ENCODE data around the gene EGFL7. TPM values are rescaled to one million over a fixed set of nuclear protein-coding genes. Genes with fewer than 3 reads are reported as not detected.

Gene EGFL7
- total RNA-seq, 1 donor from 2014 or later, result 16.5 TPM

DNA sequence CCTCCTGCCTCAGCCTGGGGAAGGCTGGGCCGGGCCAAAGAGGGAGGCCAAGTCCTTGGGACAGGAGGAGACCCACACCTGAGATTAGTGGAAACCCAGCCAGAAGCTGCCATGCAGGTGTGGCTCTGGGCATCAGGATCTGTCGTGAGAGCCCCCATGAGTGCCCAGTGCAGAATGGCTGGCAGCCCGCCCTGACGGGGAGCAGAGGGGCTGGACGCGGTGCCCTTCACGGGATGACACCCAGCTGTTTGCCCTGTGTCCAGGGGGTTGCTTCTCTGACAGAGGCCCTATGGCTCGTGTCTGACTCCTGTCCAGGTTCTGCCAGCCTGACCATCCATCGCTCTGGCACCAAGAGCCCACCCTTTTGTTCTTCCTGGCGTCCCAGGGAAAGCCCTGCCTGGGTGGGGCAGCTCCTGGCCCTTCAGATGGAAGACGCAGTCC lies 58.2 kb downstream of the EGFL7 start:
- no peaks in the 10 kb centered on the region for H3K36me3 ChIP-seq
- peaks cover 8% of the 10 kb centered on the region for H3K27me3 Mint-ChIP-seq (ENCODE audit: insufficient read depth, low read depth)
- no peak overlapping the region for H3K9ac ChIP-seq
- H3K4me2 ChIP-seq, result peak overlapping the region; percentile 61
- H3F3A ChIP-seq (ENCODE audit: low read depth), result peaks cover 49% of the 10 kb centered on the region
- peak overlapping the region; percentile 88 for H3K27ac Mint-ChIP-seq
- peak overlapping the region; percentile 63 for H3K27ac ChIP-seq
- H2AFZ ChIP-seq (replicated peaks), result no peak overlapping the region
- H3K27me3 ChIP-seq, result no peaks in the 10 kb centered on the region
- no peaks in the 10 kb centered on the region for H3K9me3 ChIP-seq (ENCODE audit: low read depth)
- peak overlapping the region; percentile 77 for H3K4me3 Mint-ChIP-seq
- DNase-seq (ENCODE audit: low spot score), result no peak
- peaks cover 80% of the 10 kb centered on the region for H4K20me1 ChIP-seq (ENCODE audit: low read depth)
- no peak overlapping the region for H3K4me3 ChIP-seq
- H3K36me3 Mint-ChIP-seq, result peaks cover 16% of the 10 kb centered on the region
- H3K4me1 Mint-ChIP-seq, result peaks cover 31% of the 10 kb centered on the region
- H3K79me2 ChIP-seq (ENCODE audit: low read depth), result peaks cover 15% of the 10 kb centered on the region
- H3K9me3 Mint-ChIP-seq, result no peaks in the 10 kb centered on the region
- H3K4me1 ChIP-seq, result peaks cover 11% of the 10 kb centered on the region
- TF ChIP-seq, protein P1, sequence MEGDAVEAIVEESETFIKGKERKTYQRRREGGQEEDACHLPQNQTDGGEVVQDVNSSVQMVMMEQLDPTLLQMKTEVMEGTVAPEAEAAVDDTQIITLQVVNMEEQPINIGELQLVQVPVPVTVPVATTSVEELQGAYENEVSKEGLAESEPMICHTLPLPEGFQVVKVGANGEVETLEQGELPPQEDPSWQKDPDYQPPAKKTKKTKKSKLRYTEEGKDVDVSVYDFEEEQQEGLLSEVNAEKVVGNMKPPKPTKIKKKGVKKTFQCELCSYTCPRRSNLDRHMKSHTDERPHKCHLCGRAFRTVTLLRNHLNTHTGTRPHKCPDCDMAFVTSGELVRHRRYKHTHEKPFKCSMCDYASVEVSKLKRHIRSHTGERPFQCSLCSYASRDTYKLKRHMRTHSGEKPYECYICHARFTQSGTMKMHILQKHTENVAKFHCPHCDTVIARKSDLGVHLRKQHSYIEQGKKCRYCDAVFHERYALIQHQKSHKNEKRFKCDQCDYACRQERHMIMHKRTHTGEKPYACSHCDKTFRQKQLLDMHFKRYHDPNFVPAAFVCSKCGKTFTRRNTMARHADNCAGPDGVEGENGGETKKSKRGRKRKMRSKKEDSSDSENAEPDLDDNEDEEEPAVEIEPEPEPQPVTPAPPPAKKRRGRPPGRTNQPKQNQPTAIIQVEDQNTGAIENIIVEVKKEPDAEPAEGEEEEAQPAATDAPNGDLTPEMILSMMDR (IDR thresholded peaks at IDR 0.05), result no peak
- TF ChIP-seq EZH2 (IDR thresholded peaks at IDR 0.05) (no peak), EZH2phosphoT487 (IDR thresholded peaks at IDR 0.05) (no peak)

DNA sequence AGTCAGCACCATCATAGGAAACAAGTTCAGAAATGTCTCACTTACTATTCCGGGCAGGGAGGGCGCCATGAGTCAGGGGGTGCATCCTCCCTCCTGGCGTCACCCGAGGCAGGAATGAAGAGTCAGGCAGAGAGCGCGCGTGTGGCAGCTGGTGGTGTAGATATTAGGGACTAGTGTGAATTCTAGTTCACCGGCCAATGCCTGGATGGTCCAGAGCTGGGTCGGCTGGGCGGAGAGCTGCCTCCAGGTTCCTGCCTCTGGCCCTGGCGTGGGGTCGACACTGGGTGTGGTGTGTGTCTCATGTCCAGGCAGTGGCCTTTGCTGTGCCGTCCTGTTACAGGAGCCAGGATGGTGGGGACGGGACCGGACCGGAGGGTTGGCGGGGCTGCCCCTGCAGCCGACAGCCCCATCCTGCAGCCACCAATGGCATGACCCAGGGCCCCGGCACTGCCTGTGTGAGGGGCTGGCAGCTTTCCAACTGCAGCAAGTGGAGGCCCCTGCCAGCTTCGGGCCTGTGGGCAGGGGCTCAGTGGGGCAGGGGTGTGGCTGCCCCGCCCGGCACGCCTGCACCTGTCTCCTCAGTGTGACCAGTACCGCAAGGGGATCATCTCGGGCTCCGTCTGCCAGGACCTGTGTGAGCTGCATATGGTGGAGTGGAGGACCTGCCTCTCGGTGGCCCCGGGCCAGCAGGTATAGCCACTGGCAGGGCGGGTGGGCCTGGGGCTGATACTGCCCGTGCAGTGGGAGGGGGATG lies 58.8 kb downstream of the EGFL7 start:
- Mint-ChIP-seq H3K27ac (peak overlapping the region; percentile 88), H3K36me3 (peaks cover 19% of the 10 kb centered on the region), H3K4me3 (peak overlapping the region; percentile 70), H3K9me3 (no peaks in the 10 kb centered on the region), H3K4me1 (peaks cover 36% of the 10 kb centered on the region), H3K27me3 (ENCODE audit: insufficient read depth, low read depth) (peaks cover 11% of the 10 kb centered on the region)
- Histone ChIP-seq H3K4me3 (no peak overlapping the region), H4K20me1 (ENCODE audit: low read depth) (peaks cover 82% of the 10 kb centered on the region), H3F3A (ENCODE audit: low read depth) (peaks cover 54% of the 10 kb centered on the region), H3K27me3 (no peaks in the 10 kb centered on the region), H3K79me2 (ENCODE audit: low read depth) (peaks cover 21% of the 10 kb centered on the region), H3K9me3 (ENCODE audit: low read depth) (no peaks in the 10 kb centered on the region), H3K4me1 (peaks cover 12% of the 10 kb centered on the region), H3K9ac (no peak overlapping the region), H3K4me2 (no peak overlapping the region), H3K36me3 (no peaks in the 10 kb centered on the region), H3K27ac (no peak overlapping the region), H2AFZ (replicated peaks) (no peak overlapping the region)
- TF ChIP-seq, protein P1 (IDR thresholded peaks at IDR 0.05), result no peak
- no peak for TF ChIP-seq EZH2phosphoT487 (IDR thresholded peaks at IDR 0.05)
- TF ChIP-seq EZH2 (IDR thresholded peaks at IDR 0.05), result no peak
- DNase-seq (ENCODE audit: low spot score), result no peak

MicroRNAs encoded within 50 kb of the gene (microRNA counts, 767-probe panel; counts per million panel counts)
- microRNA hsa-miR-126-3p, result 7,865 counts per million, percentile 94 among the panel's probes with 10 or more counts

Small RNA genes lying within 50 kb of the gene (microRNA-seq; reads per million reads assigned to microRNA genes)
- 601 reads per million, percentile 91 among the genes with 10 or more reads in this experiment for gene MIR126

Small RNA genes lying within 50 kb of the gene (small RNA-seq; reads per million reads assigned to genes)
- gene MIR126, result 2.6 reads per million, percentile 90 among the genes with 10 or more reads in this experiment

Other genes starting within 250 kb of the EGFL7 start
- 8.8 and 23.6 TPM in 2 replicates for gene INPP5E, start 223.1 kb upstream of the EGFL7 start, total RNA-seq (ENCODE audit: low replicate concordance)
- gene SEC16A, start 179.9 kb upstream of the EGFL7 start, total RNA-seq (ENCODE audit: low replicate concordance), result 16.8 and 23.8 TPM in 2 replicates
- 11.7 and 32.4 TPM in 2 replicates for gene NOTCH1, start 116.9 kb upstream of the EGFL7 start, total RNA-seq (ENCODE audit: low replicate concordance)
- gene AGPAT2, start 24.5 kb downstream of the EGFL7 start, total RNA-seq (ENCODE audit: low replicate concordance), result 2.4 and 3.4 TPM in 2 replicates
- gene DIPK1B, start 49.7 kb downstream of the EGFL7 start, total RNA-seq (ENCODE audit: low replicate concordance), result 11.8 and 52.8 TPM in 2 replicates
- not detected in 2 replicates for gene LCN10, start 80.0 kb downstream of the EGFL7 start, total RNA-seq (ENCODE audit: low replicate concordance)
- not detected in 2 replicates for gene LCN6, start 85.6 kb downstream of the EGFL7 start, total RNA-seq (ENCODE audit: low replicate concordance)
- not detected in 2 replicates for gene LCN8, start 95.3 kb downstream of the EGFL7 start, total RNA-seq (ENCODE audit: low replicate concordance)
- not detected in 2 replicates for gene LCN15, start 101.6 kb downstream of the EGFL7 start, total RNA-seq (ENCODE audit: low replicate concordance)
- gene TMEM141, start 128.4 kb downstream of the EGFL7 start, total RNA-seq (ENCODE audit: low replicate concordance), result 19.9 and 46.8 TPM in 2 replicates
- 0.84 and 2.1 TPM in 2 replicates for gene CCDC183, start 133.4 kb downstream of the EGFL7 start, total RNA-seq (ENCODE audit: low replicate concordance)
- gene RABL6, start 145.0 kb downstream of the EGFL7 start, total RNA-seq (ENCODE audit: low replicate concordance), result 71.2 and 148 TPM in 2 replicates
- gene AJM1, start 179.6 kb downstream of the EGFL7 start, total RNA-seq (ENCODE audit: low replicate concordance), result 0.77 TPM in 1 of 2 replicates, not detected in the other
- 58.8 and 110 TPM in 2 replicates for gene PHPT1, start 186.5 kb downstream of the EGFL7 start, total RNA-seq (ENCODE audit: low replicate concordance)
- 2.6 and 8.3 TPM in 2 replicates for gene MAMDC4, start 189.4 kb downstream of the EGFL7 start, total RNA-seq (ENCODE audit: low replicate concordance)
- 269 and 293 TPM in 2 replicates for gene EDF1, start 203.4 kb downstream of the EGFL7 start, total RNA-seq (ENCODE audit: low replicate concordance)
- 16.1 and 33.9 TPM in 2 replicates for gene TRAF2, start 223.6 kb downstream of the EGFL7 start, total RNA-seq (ENCODE audit: low replicate concordance)